HEK293T (cell line): Measurements from ENCODE around the gene TOPBP1.

Source experiments
- CTCF ChIA-PET: fragments of 350-600 bp; formaldehyde crosslinking; extraction: SDS; loops from one replicate; lab custom pipeline; 2021; ENCODE audit warnings: antibody characterized with exemption, inconsistent platforms; lab: Yijun Ruan, JAX
- POLR2A ChIA-PET: fragments of 350-600 bp; formaldehyde crosslinking; extraction: SDS; loops from one replicate; lab custom pipeline; 2020; ENCODE audit warnings: antibody characterized with exemption, inconsistent platforms; lab: Yijun Ruan, JAX
- DNase-seq: peaks from one replicate; pipeline ENCODE4 v3.0.0; 2012; ENCODE audit warnings: mixed read lengths; ENCODE audit errors: extremely low spot score
- ARNT ChIP-seq: fragments of 450-650 bp; IDR thresholded peaks from 2 replicates; pipeline ENCODE4 v1.6.1; 2017; ENCODE audit warnings: mild to moderate bottlenecking
- BHLHE40 ChIP-seq: fragments of 450-650 bp; IDR thresholded peaks from 2 replicates; pipeline ENCODE4 v1.6.1; 2016; ENCODE audit warnings: mild to moderate bottlenecking, moderate library complexity, borderline replicate concordance
- CTBP1 ChIP-seq: fragments of 450-650 bp; IDR thresholded peaks from 2 replicates; pipeline ENCODE4 v1.6.1; 2016; ENCODE audit warnings: borderline replicate concordance
- ELF4 ChIP-seq: fragments of 450-650 bp; IDR thresholded peaks from 2 replicates; pipeline ENCODE4 v1.6.1; 2017; ENCODE audit warnings: antibody characterized with exemption
- FOXA1 ChIP-seq: fragments of 450-650 bp; IDR thresholded peaks from 2 replicates; pipeline ENCODE4 v1.6.1; 2016; ENCODE audit warnings: mild to moderate bottlenecking
- FOXK2 ChIP-seq: fragments of 450-650 bp; IDR thresholded peaks from 2 replicates; pipeline ENCODE4 v1.6.1; 2016; ENCODE audit warnings: mild to moderate bottlenecking
- FOXM1 ChIP-seq: fragments of 450-650 bp; IDR thresholded peaks from 2 replicates; pipeline ENCODE4 v1.6.1; 2017; ENCODE audit warnings: mild to moderate bottlenecking, borderline replicate concordance
- HDGF ChIP-seq: fragments of 450-650 bp; IDR thresholded peaks from 2 replicates; pipeline ENCODE4 v1.6.1; 2017; ENCODE audit warnings: antibody characterized with exemption, borderline replicate concordance
- L3MBTL2 ChIP-seq: fragments of 450-650 bp; conservative IDR thresholded peaks from 2 replicates; pipeline ENCODE4 v1.6.1; 2016; ENCODE audit warnings: mild to moderate bottlenecking
- LEF1 ChIP-seq: fragments of 450-650 bp; IDR thresholded peaks from 2 replicates; pipeline ENCODE4 v1.6.1; 2017; ENCODE audit warnings: mild to moderate bottlenecking, borderline replicate concordance
- NFRKB ChIP-seq: fragments of 450-650 bp; IDR thresholded peaks from 2 replicates; pipeline ENCODE4 v1.6.1; 2016; ENCODE audit warnings: mild to moderate bottlenecking, moderate library complexity
- PKNOX1 ChIP-seq: fragments of 450-650 bp; IDR thresholded peaks from 2 replicates; pipeline ENCODE4 v1.6.1; 2016
- SP1 ChIP-seq: fragments of 450-650 bp; IDR thresholded peaks from 2 replicates; pipeline ENCODE4 v1.6.1; 2017
- SUZ12 ChIP-seq: fragments of 450-650 bp; IDR thresholded peaks from 2 replicates; pipeline ENCODE4 v1.6.1; 2016; ENCODE audit warnings: mild to moderate bottlenecking
- TARDBP ChIP-seq: fragments of 450-650 bp; IDR thresholded peaks from 2 replicates; pipeline ENCODE4 v1.6.1; 2016
- ZNF384 ChIP-seq: fragments of 450-650 bp; IDR thresholded peaks from 2 replicates; pipeline ENCODE4 v1.6.1; 2016

Gene TOPBP1

GRCh38 chr3:133572158-133573053, 89.3 kb downstream of the TOPBP1 start:
- CTCF ChIA-PET, result interaction anchor here (0.6 kb wide), 1 partner anchor 320 kb away, joined by 9 read pairs; no protein-coding TSS in a partner anchor
- POLR2A ChIA-PET, result interaction anchor here (0.6 to 3.2 kb wide), 13 partner anchors 8 to 124 kb away, joined by 3 to 16 read pairs (median 3); no protein-coding TSS in a partner anchor
- no peak for TF ChIP-seq FOXK2
- no peak for DNase-seq

GRCh38 chr3:133570937-133571320, 90.8 kb downstream of the TOPBP1 start:
- CTCF ChIA-PET, result no interaction called here
- TF ChIP-seq SUZ12 (no peak), L3MBTL2 (no peak), SP1 (no peak), BHLHE40 (no peak), ZNF384 (no peak), FOXA1 (no peak), ELF4 (no peak), PKNOX1 (no peak)
- POLR2A ChIA-PET, result interaction anchor here (3.2 kb wide), 1 partner anchor 9 kb away, joined by 16 read pairs; no protein-coding TSS in a partner anchor
- DNase-seq, result no peak

- POLR2A ChIA-PET, result no interaction called here
- no peak for DNase-seq
- TF ChIP-seq CTBP1 (no peak), ARNT (no peak), L3MBTL2 (no peak), ZNF384 (no peak), HDGF (no peak), FOXK2 (no peak), TARDBP (no peak), LEF1 (no peak), SUZ12 (no peak), FOXA1 (no peak), SP1 (no peak), ELF4 (no peak)
- CTCF ChIA-PET, result interaction anchor here (0.5 kb wide), 1 partner anchor 8 kb away, joined by 3 read pairs; no protein-coding TSS in a partner anchor
These were observed 91.4 kb downstream of the TOPBP1 start for GRCh38 chr3:133570139-133570936.

- CTCF ChIA-PET, result no interaction called here
- DNase-seq, result no peak
These were observed 93.3 kb downstream of the TOPBP1 start for GRCh38 chr3:133568294-133569014.

GRCh38 chr3:133563816-133564215, 97.9 kb downstream of the TOPBP1 start:
- POLR2A ChIA-PET, result interaction anchor here (1.9 kb wide), 1 partner anchor 9 kb away, joined by 10 read pairs; the partner anchor contains the start of gene CDV3
- CTCF ChIA-PET, result no interaction called here
- DNase-seq, result no peak
- TF ChIP-seq FOXM1, result no peak
- no peak for TF ChIP-seq BHLHE40
- no peak for TF ChIP-seq ELF4
- TF ChIP-seq FOXA1, result no peak
- no peak for TF ChIP-seq FOXK2
- TF ChIP-seq PKNOX1, result no peak
- no peak for TF ChIP-seq ZNF384
- TF ChIP-seq SP1, result no peak
- no peak for TF ChIP-seq TARDBP
- no peak for TF ChIP-seq HDGF
- no peak for TF ChIP-seq NFRKB
- no peak for TF ChIP-seq CTBP1
- no peak for TF ChIP-seq SUZ12
- TF ChIP-seq L3MBTL2, result no peak
- TF ChIP-seq LEF1, result no peak

More at GRCh38 chr3:133568294-133569014, 93.3 kb downstream of the TOPBP1 start:
- TF ChIP-seq NFRKB, result no peak
- no peak for TF ChIP-seq FOXA1
- no peak for TF ChIP-seq ARNT
- TF ChIP-seq SP1, result no peak
- no peak for TF ChIP-seq ZNF384
- no peak for TF ChIP-seq LEF1
- TF ChIP-seq PKNOX1, result no peak
- TF ChIP-seq BHLHE40, result no peak
- no peak for TF ChIP-seq HDGF
- TF ChIP-seq FOXK2, result no peak
- no peak for TF ChIP-seq TARDBP
- no peak for TF ChIP-seq SUZ12
- TF ChIP-seq L3MBTL2, result no peak
- no peak for TF ChIP-seq ELF4
- TF ChIP-seq FOXM1, result no peak
- POLR2A ChIA-PET, result interaction anchor here (1.3 kb wide), 1 partner anchor 10 kb away, joined by 3 read pairs; no protein-coding TSS in a partner anchor
